ENCODE measurements around the gene KLHL26.
"Not testable (repeated sequence)": the region's sequence is repeated elsewhere in the genome, so short reads cannot be mapped to it uniquely, and the experiment has no call there.

Gene KLHL26

GRCh38 chr19:18636969-18637629 lies at the start of gene KLHL26:
Gene KLHL26 (plus strand): TSS chr19:18637028. CDS start chr19:18637055, 27 bp downstream.
- no peak for DNase-seq

GRCh38 chr19:18587561-18587960 lies 49.3 kb upstream of the KLHL26 start:
- no peak for DNase-seq

GRCh38 chr19:18587962-18588610 lies 48.7 kb upstream of the KLHL26 start:
- no peak for DNase-seq

GRCh38 chr19:18588611-18589379 lies 48.0 kb upstream of the KLHL26 start, which contains the start of gene REX1BD:
Gene REX1BD (plus strand): TSS chr19:18588798. CDS start chr19:18588802, 4 bp downstream.
- DNase-seq, result peak; percentile 87

- DNase-seq, result peak in 1 of 2 experiments; percentile 65
These were observed 47.2 kb upstream of the KLHL26 start for GRCh38 chr19:18589380-18590272.

GRCh38 chr19:18590273-18591272 lies 46.3 kb upstream of the KLHL26 start:
- DNase-seq, result peak; percentile 40 to 49

- no peak for DNase-seq
These were observed 45.0 kb upstream of the KLHL26 start for GRCh38 chr19:18591735-18592385.

GRCh38 chr19:18592732-18593131 lies 44.1 kb upstream of the KLHL26 start:
- DNase-seq, result not testable (repeated sequence)

- DNase-seq, result no peak
These were observed 43.3 kb upstream of the KLHL26 start for GRCh38 chr19:18593367-18594095.

GRCh38 chr19:18594096-18594823 lies 42.6 kb upstream of the KLHL26 start:
- DNase-seq, result peak; percentile 51 to 72

- peak in 1 of 2 experiments; percentile 48 for DNase-seq
These were observed 41.9 kb upstream of the KLHL26 start for GRCh38 chr19:18594824-18595373.

- DNase-seq, result no peak
These were observed 41.4 kb upstream of the KLHL26 start for GRCh38 chr19:18595475-18595874.

GRCh38 chr19:18596752-18597157 lies 40.1 kb upstream of the KLHL26 start:
- peak; percentile 40 to 54 for DNase-seq

- DNase-seq, result peak in 1 of 2 experiments; percentile 30
These were observed 38.8 kb upstream of the KLHL26 start for GRCh38 chr19:18597809-18598660.

- DNase-seq, result no peak
These were observed 37.3 kb upstream of the KLHL26 start for GRCh38 chr19:18599485-18599884.

GRCh38 chr19:18600692-18601397 lies 36.0 kb upstream of the KLHL26 start:
- DNase-seq, result not testable (repeated sequence)

GRCh38 chr19:18601875-18602274 lies 35.0 kb upstream of the KLHL26 start:
- no peak for DNase-seq

Data from NCI-H524 (cell line).